Thyroid gland (tissue), 4 donors: ENCODE results near the gene SULT2B1.

Experiments
- POLR2A ChIP-seq, 2 donors: fragments of 450-650 bp; IDR thresholded peaks; one replicate each; pipeline ENCODE4 v1.6.1; 2017; ENCODE audit warnings: antibody characterized with exemption in 2 of 2, mild to moderate bottlenecking in 2 of 2, moderate library complexity in 1 of 2
- TF ChIP-seq, protein P1 (sequence below), 6 experiments: fragments of 200-600 bp in 3 of 6; fragments of 450-650 bp in 3 of 6; sonication (generic) in 3 of 6; IDR thresholded peaks; one replicate each; pipeline ENCODE4 v1.5.1; 2016 to 2019; ENCODE audit warnings: antibody characterized with exemption in 6 of 6, mild to moderate bottlenecking in 2 of 6, inconsistent platforms in 1 of 6, moderate library complexity in 1 of 6

DNA sequence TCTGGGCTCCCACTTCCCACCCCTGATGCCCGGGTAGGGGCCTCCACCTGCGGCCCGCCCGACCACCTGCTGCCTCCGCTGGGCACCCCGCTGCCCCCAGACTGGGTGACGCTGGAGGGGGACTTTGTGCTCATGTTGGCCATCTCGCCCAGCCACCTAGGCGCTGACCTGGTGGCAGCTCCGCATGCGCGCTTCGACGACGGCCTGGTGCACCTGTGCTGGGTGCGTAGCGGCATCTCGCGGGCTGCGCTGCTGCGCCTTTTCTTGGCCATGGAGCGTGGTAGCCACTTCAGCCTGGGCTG, 77.3 kb downstream of the SULT2B1 start:
- no peak for TF ChIP-seq POLR2A (IDR thresholded peaks at IDR 0.05)
- TF ChIP-seq, protein P1, sequence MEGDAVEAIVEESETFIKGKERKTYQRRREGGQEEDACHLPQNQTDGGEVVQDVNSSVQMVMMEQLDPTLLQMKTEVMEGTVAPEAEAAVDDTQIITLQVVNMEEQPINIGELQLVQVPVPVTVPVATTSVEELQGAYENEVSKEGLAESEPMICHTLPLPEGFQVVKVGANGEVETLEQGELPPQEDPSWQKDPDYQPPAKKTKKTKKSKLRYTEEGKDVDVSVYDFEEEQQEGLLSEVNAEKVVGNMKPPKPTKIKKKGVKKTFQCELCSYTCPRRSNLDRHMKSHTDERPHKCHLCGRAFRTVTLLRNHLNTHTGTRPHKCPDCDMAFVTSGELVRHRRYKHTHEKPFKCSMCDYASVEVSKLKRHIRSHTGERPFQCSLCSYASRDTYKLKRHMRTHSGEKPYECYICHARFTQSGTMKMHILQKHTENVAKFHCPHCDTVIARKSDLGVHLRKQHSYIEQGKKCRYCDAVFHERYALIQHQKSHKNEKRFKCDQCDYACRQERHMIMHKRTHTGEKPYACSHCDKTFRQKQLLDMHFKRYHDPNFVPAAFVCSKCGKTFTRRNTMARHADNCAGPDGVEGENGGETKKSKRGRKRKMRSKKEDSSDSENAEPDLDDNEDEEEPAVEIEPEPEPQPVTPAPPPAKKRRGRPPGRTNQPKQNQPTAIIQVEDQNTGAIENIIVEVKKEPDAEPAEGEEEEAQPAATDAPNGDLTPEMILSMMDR (IDR thresholded peaks at IDR 0.05), result no peak
